ENCODE measurements around the gene ADIPOQ.
A peak's percentile ranks its signal among the peaks of the same experiment; 100 is the strongest.
"Not testable (repeated sequence)": the region's sequence is repeated elsewhere in the genome, so short reads cannot be mapped to it uniquely, and the experiment has no call there.

The ADIPOQ gene

DNA sequence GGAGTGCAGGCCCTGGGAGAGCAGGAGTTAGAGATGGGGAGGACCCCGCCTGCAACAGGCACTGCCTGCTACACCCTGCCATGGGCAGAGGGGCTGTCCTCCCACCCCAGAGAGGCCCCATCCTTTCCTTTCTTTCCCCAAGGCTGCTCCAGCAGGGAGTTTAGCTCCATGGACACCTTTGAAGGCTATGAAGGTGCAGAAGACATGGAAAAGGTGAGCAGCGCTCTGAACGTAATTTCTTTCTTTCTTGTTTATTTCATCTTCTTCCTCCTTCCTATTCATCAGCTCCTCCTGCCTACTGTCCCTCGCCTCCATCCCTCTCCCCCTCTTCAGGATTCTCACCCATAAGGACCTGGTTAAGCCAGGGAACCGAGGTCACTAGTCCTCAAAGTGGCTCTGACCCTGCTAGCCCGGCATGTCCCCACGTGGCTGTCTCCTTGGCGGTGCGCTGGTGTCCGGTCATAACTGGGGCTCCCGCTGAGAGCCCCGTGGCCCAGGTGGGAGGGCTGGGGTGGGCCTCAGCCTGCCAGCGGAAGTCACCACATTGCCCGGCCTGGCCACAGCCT lies 16.0 kb upstream of the ADIPOQ start:
- no peak for DNase-seq (ENCODE audit: low read depth)

DNA sequence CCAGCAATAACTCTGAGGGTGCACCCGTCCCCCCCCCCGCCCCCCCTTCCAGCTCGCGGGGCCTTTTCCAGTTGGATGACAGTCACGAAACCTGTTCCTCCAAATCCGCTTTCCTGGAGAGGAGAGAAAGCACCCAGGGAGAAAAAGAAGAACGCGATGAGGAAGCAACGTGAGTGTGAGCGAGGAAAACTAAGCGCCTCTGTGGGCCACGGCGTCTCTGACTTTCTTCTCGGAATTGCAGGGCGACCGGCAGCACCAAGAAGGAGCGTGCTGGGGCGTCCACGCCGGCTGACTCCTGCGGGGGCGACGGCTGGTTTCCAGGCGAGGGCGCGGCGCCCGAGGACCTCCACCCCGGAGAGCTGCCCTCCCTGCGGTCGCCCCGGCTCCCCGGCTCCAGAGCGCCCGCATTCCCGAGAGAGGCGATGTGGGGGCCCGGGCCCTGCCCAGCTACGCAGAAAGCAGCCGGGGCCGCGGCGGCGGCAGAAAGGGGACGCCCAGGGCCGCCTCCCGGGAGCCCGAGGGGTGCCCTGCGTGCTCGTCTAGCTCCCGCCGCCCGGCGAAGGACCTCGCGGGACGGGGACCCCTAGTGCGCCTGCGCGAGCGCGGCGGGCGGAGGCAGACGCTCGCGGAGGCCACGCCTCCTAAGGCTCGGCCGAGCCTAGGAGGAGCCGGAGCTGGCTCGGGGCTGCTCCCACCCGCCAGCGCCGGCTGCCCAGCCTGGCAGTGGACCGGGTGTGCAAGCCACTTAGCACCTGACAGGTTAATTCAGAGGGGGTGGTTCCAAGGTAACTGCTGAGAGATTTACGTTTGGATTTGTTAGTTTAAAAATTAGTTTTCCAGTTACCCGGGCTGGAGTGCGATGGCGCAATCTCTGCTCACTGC lies 15.3 kb upstream of the ADIPOQ start:
- DNase-seq (ENCODE audit: low read depth): peak; percentile 79

DNA sequence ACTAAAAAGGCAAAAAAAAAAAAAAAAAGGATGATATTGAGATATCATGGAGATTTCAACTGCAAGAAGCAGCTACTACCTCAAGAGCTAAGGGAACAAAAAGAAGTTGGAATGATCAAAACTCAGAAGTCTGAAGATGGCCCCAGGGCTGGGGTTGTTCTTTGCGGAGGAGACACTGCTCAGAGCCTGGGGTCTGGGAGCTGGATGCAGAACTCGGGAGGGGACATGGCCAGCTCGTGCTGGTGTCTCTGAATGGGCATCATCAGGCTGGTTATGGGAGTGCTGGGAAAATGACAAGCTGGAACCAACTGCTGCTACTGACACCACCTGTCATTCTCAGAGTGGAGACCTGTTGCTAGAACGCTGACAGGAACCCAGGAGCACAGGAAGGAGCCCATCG lies 14.2 kb upstream of the ADIPOQ start:
- no peak for DNase-seq (ENCODE audit: low read depth)

DNA sequence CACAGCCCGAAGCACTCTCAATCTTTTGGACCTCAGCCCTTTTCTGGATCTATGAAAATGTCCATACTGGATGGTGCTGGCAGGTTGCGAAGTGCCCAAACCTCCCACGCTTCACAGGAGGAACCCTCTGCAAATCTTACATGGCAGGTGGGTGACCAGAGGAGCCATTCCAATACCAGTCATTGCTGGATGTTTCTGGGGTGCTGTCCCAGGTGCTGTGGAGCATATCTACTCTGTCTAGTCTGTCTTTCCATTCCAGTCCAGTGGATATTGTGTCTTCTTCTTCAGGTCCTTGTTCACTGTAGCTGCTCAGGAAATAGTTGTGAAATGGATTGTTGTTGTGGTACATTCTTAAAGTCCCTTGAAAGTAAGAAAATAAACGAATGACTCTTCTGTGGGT lies 10.7 kb upstream of the ADIPOQ start:
- DNase-seq (ENCODE audit: low read depth): no peak

DNA sequence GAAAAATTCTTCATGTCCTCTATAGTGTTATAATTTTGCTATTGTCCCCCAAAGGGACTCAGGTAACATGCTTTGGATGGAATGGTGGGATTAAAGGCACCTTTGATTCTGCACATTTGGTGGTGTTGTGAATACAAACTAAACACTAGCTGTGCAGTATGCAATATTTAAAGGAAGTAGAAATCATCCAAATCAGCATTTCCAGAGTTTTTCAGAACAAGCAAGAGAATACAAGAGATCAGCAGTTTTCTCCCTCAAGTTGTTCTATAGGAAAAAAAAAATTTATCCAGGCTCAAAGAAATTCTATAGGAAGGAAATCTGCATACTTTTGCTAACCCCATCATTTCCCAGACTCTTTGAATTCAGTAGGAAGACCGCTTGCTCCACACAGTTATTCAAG lies 10.2 kb upstream of the ADIPOQ start:
- no peak for DNase-seq (ENCODE audit: low read depth)

DNA sequence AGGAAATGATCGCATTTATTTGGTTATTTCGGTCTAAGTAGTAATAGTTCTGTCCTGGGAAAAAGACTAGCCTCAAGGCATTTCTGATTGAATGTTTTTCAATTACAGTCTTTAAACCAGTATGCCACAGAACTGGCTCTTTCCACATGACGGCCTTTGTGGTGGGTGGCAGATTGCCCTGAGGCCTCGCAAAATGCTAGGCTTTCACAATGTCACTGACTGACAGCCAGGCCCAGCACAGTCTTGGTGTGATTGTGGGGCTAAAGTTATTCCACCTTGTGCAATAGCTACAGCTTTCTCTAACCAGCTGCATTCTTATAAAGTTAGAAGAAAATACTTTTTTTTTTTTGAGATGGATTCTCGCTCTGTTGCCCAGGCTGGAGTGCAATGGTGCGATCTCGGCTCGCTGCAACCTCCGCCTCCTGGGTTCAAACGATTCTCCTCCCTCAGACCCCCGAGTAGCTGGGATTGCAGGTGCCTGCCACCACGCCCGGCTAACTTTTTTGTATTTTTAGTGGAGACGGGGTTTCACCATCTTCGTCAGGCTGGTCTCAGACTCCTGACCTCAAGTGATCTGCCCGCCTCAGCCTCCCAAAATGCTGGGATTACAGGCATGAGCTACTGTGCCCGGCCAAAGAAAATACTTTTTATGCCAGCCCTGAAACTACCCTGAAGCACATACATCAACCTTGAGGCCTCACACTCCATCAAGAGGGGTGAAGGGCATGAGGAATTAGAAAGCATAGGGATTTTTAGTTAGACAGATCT lies 2.5 kb upstream of the ADIPOQ start:
- no peak for DNase-seq (ENCODE audit: low read depth)

DNA sequence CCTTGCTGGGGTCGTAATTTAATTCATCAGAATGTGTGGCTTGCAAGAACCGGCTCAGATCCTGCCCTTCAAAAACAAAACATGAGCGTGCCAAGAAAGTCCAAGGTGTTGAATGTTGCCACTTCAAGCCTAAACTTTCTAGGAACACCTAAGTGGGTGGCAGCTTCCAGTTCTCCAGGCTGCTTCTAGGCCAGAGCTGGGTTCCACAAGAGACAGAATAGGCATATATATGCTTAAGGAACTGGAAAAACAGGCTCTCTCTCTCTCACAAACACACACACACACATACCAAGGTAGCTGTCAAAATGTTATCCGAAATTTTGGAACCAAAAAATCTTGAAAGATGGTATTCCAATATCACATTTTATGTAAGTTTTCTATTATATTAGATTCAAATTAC lies 890 bp upstream of the ADIPOQ start:
- DNase-seq (ENCODE audit: low read depth): no peak

DNA sequence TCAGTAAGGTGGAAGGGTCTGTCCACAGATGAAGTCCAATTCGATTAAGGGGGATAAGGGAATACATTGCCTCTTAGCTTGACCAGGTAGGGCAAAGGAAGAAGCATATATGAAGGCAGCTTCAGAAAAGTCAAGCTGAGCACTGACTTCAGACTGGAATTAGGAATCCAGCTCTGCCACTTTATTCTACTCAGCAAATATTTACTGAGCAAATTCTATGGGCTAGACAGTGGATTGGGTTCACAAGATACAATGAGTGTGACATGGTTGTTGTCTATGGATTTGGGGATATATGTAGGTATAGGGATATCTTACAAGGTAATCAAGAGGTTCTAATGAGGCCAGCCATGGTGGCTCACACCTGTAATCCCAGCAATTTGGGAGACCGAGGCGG lies 526 bp downstream of the ADIPOQ start:
- DNase-seq (ENCODE audit: low read depth): no peak

DNA sequence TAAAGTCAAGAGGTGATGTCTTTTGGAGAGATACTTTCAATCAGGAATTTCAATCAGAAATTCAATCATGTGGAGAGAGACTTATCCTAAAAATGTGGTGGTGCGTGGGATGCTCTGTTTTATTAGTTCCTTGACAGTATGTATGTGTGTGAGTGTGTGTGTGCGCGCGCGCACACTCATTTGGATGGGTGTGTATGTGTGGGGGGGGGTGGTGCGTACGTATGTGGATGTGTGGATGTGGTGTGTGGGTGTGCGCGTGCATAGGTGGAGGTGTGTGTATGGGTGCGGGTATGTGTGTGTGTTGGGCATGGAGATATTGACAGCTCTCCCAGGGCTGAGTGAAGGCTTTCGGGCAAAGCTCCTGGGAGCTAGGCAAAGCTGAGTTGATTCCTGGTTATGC lies 2.4 kb downstream of the ADIPOQ start:
- DNase-seq (ENCODE audit: low read depth): no peak

DNA sequence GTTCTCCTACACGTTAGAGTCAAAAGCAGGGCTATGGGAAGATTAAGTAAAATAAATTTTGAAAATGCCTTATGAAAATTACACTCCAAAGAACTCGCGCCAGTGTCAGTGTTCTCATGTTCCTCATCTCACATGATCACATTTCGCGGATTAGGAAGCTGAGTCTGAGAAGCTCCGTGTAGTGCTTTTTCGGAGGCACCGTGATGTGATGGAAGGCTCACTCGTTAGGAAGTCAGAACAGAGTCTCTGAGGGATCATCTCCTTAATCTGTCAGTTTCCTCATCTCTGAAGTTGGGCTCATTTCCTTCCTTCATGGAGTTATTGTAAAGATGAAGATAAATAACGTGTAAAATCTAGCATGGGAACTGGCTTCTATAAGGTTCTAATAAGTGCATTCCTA lies 3.2 kb downstream of the ADIPOQ start:
- no peak for DNase-seq (ENCODE audit: low read depth)

DNA sequence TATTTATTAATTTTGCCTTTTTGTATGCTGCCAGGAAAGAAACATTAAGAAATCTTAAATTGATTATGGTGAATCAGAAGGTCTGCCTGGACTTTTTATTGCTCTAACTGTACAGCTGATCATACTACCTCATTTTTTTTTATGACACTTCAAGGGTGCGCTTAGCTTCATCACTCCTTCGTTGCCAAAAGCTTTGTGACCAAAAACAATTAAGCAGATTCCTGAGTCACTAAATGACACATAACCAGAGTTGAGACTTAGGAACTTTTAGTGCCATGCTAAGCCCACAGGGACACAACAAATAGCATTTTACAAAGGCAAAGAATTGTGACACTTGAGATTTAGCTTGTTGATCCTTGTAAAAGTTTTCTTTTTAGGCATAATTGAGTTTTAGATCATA lies 4.9 kb downstream of the ADIPOQ start:
- DNase-seq (ENCODE audit: low read depth): no peak

DNA sequence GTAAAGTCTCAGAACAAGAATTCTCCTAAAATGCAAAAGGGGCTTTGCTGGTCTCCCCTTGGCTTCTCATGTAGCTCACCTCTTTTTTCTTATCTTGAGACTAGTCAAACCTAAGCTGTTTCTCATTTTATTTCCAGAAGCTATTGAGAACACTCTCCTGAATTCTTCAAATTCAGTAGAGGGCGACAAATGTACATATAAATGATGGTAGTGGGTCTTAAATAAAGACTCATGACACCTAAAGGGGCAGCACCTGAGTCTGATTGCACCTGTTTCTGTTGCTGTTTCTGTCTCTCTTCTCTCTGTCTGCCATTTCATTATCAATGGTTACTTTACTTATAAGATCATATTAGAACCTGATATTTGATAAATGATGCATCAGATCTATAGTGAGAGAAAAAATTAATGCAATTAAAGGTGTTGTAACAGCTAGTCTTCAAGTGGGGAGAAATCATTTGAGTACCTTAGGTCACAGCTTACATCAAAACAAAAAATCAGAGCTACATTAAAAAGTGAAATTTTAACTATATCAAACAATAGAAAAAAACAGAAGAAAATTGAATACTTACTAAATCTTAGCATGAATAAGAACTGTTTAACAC lies 7.0 kb downstream of the ADIPOQ start:
- DNase-seq (ENCODE audit: low read depth): no peak

DNA sequence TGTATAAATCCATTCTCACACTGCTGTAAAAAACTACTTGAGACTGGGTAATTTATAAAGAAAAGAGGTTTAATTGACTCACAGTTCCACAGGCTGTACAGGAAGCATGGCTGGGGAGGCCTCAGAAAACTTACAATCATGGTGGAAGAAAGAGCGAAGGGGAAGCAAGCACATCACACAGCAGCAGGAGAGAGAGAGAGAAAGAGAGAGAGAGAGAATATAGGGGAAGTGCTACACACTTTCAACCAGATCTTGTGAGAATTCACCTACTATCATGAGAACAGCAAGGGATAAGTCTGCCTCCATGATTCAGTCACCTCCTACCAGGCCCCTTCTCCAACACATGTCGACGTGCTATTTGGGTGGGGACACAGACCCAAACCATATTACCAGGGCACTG lies 9.3 kb downstream of the ADIPOQ start:
- DNase-seq (ENCODE audit: low read depth): not testable (repeated sequence)

DNA sequence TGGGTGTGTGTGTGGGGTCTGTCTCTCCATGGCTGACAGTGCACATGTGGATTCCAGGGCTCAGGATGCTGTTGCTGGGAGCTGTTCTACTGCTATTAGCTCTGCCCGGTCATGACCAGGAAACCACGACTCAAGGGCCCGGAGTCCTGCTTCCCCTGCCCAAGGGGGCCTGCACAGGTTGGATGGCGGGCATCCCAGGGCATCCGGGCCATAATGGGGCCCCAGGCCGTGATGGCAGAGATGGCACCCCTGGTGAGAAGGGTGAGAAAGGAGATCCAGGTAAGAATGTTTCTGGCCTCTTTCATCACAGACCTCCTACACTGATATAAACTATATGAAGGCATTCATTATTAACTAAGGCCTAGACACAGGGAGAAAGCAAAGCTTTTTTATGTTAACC lies 10.5 kb downstream of the ADIPOQ start:
- DNase-seq (ENCODE audit: low read depth): no peak

DNA sequence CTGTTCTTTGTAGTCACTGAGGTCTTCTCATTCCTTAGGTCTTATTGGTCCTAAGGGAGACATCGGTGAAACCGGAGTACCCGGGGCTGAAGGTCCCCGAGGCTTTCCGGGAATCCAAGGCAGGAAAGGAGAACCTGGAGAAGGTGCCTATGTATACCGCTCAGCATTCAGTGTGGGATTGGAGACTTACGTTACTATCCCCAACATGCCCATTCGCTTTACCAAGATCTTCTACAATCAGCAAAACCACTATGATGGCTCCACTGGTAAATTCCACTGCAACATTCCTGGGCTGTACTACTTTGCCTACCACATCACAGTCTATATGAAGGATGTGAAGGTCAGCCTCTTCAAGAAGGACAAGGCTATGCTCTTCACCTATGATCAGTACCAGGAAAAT lies 11.6 kb downstream of the ADIPOQ start:
- DNase-seq (ENCODE audit: low read depth): no peak

DNA sequence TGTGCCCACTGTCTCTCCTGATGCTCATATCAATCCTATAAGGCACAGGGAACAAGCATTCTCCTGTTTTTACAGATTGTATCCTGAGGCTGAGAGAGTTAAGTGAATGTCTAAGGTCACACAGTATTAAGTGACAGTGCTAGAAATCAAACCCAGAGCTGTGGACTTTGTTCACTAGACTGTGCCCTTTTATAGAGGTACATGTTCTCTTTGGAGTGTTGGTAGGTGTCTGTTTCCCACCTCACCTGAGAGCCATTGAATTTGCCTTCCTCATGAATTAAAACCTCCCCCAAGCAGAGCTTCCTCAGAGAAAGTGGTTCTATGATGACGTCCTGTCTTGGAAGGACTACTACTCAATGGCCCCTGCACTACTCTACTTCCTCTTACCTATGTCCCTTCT lies 12.4 kb downstream of the ADIPOQ start:
- DNase-seq (ENCODE audit: low read depth): no peak

DNA sequence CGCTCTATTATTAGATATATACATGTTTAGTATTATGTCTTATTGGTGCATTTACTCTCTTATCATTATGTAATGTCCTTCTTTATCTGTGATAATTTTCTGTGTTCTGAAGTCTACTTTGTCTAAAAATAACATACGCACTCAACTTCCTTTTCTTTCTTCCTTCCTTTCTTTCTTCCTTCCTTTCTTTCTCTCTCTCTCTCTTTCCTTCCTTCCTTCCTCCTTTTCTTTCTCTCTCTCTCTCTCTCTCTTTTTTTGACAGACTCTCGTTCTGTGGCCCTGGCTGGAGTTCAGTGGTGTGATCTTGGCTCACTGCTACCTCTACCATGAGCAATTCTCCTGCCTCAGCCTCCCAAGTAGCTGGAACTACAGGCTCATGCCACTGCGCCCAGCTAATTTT lies 15.2 kb downstream of the ADIPOQ start:
- no peak for DNase-seq (ENCODE audit: low read depth)

DNA sequence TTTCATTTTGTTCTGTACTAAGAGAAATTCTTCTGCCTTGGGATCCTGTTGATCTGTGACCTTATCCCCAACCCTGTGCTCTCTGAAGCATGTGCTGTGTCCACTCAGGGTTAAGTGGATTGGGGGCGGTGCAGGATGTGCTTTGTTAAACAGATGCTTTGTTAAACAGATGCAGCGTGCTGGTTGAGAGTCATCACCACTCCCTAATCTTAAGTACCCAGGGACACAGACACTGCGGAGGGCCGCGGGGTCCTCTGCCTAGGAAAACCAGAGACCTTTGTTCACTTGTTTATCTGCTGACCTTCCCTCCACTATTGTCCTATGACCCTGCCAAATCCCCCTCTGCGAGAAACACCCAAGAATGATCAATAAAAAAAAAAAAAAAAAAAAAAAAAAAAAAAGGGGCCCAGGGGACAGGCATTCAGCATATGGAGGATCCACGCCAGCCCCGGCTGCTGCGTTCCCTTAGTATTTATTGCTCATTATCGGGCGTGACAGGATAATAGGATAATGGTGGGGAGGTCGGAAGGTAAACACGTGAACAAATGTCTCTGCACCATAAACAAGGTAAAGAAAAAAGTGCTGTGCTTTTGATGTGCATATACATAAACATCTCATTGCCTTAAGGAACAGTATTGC lies 22.8 kb downstream of the ADIPOQ start:
- not testable (repeated sequence) for DNase-seq (ENCODE audit: low read depth)

DNA sequence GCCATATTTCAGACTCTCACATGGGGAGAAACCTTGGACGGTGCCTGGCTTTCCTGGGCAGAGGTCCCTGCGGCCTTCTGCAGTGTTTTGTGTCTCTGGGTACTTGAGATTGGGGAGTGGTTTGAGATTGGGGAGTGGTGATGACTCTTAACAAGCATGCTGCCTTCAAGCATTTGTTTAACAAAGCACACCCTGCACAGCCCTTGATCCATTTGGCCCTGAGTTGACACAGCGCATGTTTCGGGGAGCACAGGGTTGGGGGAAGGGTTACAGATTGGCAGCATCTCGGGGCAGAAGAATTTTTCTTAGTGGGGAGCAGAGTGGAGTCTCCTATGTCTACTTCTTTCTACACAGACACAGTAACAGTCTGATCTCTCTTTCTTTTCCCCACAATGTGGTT lies 23.6 kb downstream of the ADIPOQ start:
- not testable (repeated sequence) for DNase-seq (ENCODE audit: low read depth)

DNA sequence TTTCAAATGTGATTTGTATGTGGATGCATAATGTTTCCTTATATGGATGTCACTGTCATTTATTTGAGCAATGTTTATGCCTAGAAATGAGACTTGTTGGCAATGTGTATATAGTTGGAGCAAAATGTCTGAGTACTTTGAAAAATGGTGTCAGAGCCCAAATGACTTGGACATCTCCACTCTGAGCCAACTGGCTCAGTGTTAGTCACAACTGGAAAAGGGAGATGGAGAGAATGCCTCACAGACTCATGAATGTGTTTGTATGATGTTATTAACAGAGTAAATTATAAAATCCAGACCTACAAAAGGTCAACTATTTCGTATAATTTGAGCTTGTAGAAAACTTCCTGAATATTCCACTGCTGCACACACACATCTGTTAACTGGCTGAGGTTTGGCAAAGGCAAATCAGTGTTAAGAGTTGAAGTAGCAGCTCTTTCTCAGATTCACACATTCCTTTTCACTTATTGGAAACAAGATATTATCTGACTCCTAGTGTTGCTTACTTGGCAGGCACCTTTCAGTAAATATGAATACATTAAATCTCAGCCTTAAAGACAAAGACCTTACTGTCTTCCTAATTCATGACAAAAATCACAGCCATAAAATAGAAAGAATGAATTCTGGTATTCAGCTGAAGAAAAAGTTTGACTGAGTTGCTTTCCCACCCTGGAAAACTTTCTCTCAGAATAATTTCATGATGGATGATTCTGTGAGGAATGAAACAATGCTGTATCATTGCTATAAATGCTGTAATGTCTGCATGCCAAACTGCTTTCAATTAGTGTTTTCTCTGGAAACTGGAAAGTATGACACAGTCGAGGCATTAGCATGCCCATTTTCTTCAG lies 27.0 kb downstream of the ADIPOQ start:
- no peak for DNase-seq (ENCODE audit: low read depth)
